OCI-LY3 (cell line): ENCODE results near the gene PLCXD1.

ENCODE experiments used
- CTCF ChIP-seq: fragments of 200-600, 300-600 bp; sonication (generic); IDR thresholded peaks from 2 replicates; pipeline ENCODE4 v1.5.1; 2014; ENCODE audit warnings: antibody characterized with exemption, low read length, low read depth
- EZH2phosphoT487 ChIP-seq: fragments of 200-600 bp; shearing (Covaris generic); IDR thresholded peaks from 2 replicates; pipeline ENCODE4 v1.6.1; 2018; ENCODE audit warnings: antibody characterized with exemption, mixed run types, low read depth

GRCh38 chrX:310621-311155 lies 29.5 kb downstream of the PLCXD1 start:
- TF ChIP-seq CTCF (no peak), EZH2phosphoT487 (no peak)
